ENCODE measurements around the gene DDO.

Gene DDO

DNA sequence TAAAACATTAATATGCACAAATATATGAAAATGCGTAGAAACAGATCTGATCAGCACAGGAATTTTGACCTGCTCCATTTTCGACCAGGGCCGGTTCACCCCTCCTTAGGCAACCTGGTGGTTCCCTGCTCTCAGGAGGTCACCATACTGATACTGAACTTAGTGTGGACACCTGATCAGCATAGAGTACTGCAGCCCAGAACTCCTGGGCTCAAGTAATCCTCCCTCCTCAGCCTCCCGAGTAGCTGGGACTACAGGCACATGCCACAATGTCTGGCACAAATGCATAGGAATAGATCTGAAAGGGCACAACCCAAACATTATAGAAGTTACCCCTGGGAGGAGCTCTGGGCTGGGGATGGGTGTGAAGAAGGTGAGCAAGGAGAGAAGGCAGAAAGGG is 24.7 kb upstream of the DDO start:
- Histone ChIP-seq H3K4me1 (ENCODE audit: control insufficient read depth, insufficient read depth, low read length) (no peaks in the 10 kb centered on the region), H3K27me3 (ENCODE audit: control insufficient read depth, insufficient read depth, low read length) (no peaks in the 10 kb centered on the region), H3K9ac (ENCODE audit: low read length) (no peak overlapping the region), H3K4me3 (ENCODE audit: low read depth, low read length) (no peak overlapping the region), H3K36me3 (ENCODE audit: control insufficient read depth, insufficient read depth, low read length) (no peaks in the 10 kb centered on the region), H3K27ac (ENCODE audit: low read depth, low read length) (no peak overlapping the region), H3K9me3 (ENCODE audit: control insufficient read depth, insufficient read depth, low read depth, low read length) (peaks cover 6% of the 10 kb centered on the region)

DNA sequence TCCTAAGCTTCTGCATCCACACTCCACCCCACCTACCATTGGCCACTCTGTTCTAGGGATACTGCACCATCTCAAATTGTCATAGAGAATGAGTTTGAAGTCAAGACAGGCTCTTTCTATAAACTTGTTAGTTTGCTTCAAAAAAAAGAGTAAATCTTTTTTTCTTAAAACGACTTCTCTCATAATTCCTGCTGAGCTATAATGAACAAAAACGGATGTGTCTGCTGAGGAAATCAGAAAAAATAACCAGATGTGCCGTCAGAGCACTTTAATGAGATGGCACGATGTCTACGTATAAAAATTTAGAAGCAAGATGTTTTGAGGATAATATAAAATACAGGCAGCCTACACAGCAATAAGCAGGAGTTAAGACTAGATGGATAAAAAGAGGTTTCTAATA is 24.0 kb upstream of the DDO start:
- H3K36me3 ChIP-seq (ENCODE audit: control insufficient read depth, insufficient read depth, low read length), result no peaks in the 10 kb centered on the region
- no peak overlapping the region for H3K27ac ChIP-seq (ENCODE audit: low read depth, low read length)
- peaks cover 8% of the 10 kb centered on the region for H3K9me3 ChIP-seq (ENCODE audit: control insufficient read depth, insufficient read depth, low read depth, low read length)
- no peaks in the 10 kb centered on the region for H3K27me3 ChIP-seq (ENCODE audit: control insufficient read depth, insufficient read depth, low read length)
- H3K4me1 ChIP-seq (ENCODE audit: control insufficient read depth, insufficient read depth, low read length), result no peaks in the 10 kb centered on the region
- H3K4me3 ChIP-seq (ENCODE audit: low read depth, low read length), result no peak overlapping the region
- no peak overlapping the region for H3K9ac ChIP-seq (ENCODE audit: low read length)

DNA sequence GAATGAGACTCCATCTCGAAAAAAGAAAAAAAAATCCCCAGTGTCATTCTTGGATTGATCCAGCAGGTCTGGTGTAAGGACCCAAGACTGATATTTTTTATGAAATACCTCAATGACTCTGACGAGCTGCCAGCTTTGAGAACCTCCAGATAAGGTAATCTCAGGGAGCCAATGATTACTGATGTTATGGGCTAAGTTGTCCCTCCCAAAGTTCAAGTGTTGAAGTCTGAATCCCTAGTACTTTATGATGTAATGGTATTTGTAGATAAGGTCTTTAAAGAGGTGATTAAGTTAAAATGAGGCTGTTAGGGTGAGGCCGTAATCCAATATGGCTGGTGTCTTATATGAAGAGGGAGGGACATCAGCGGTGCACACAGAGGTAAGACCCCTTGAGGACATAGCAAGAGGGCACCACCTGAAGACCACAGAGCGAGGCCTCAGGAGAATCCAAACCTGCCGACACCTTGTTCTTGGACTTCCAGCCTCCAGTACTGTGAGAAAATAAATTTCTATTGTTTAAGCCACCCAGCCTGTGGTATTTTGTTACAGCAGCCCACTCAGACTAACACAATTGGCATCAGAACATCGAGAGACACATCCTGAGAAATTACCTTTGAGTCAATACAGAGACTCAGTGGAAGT is 19.7 kb upstream of the DDO start:
- H3K36me3 ChIP-seq (ENCODE audit: control insufficient read depth, insufficient read depth, low read length), result no peaks in the 10 kb centered on the region
- H3K27me3 ChIP-seq (ENCODE audit: control insufficient read depth, insufficient read depth, low read length), result no peaks in the 10 kb centered on the region
- H3K9me3 ChIP-seq (ENCODE audit: control insufficient read depth, insufficient read depth, low read depth, low read length), result peaks cover 8% of the 10 kb centered on the region
- peaks cover 9% of the 10 kb centered on the region; the same call in 1 of the 2 replicates for H3K4me1 ChIP-seq (ENCODE audit: control insufficient read depth, insufficient read depth, low read length)
- H3K9ac ChIP-seq (ENCODE audit: low read length), result no peak overlapping the region
- no peak overlapping the region for H3K4me3 ChIP-seq (ENCODE audit: low read depth, low read length)
- no peak overlapping the region for H3K27ac ChIP-seq (ENCODE audit: low read depth, low read length)

DNA sequence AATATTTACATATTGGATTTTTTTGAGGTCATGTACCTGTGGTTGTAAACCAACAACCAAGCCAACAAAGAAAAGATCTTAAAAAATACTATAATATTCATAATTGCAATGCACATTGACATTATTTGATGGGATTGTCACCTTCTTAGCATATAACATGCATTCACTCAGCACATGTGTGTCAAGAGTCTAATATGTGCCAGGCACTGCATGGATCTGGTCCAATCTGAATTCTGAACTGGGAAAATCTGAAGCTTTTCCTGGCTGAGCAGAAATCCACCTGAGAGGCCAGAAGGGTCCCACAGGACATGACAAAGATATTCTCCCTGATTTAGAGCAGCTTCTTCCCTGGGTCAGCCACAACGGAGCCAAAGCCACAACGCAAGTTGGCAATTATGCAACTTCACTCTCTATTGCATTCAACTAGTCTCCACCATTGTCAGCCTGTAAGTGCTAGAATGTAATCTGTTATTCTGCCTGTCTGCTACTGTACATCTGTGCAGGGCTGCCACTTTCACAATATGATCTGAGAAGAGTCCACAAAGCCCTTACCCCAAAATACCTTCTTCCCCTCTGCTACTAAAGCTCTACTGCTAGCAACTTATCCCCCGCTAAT is 17.0 kb upstream of the DDO start:
- no peak overlapping the region for H3K27ac ChIP-seq (ENCODE audit: low read depth, low read length)
- peaks cover 14% of the 10 kb centered on the region; the same call in 1 of the 2 replicates for H3K4me1 ChIP-seq (ENCODE audit: control insufficient read depth, insufficient read depth, low read length)
- H3K27me3 ChIP-seq (ENCODE audit: control insufficient read depth, insufficient read depth, low read length), result no peaks in the 10 kb centered on the region
- no peak overlapping the region for H3K4me3 ChIP-seq (ENCODE audit: low read depth, low read length)
- H3K36me3 ChIP-seq (ENCODE audit: control insufficient read depth, insufficient read depth, low read length), result no peaks in the 10 kb centered on the region
- peaks cover 8% of the 10 kb centered on the region for H3K9me3 ChIP-seq (ENCODE audit: control insufficient read depth, insufficient read depth, low read depth, low read length)
- H3K9ac ChIP-seq (ENCODE audit: low read length), result no peak overlapping the region

DNA sequence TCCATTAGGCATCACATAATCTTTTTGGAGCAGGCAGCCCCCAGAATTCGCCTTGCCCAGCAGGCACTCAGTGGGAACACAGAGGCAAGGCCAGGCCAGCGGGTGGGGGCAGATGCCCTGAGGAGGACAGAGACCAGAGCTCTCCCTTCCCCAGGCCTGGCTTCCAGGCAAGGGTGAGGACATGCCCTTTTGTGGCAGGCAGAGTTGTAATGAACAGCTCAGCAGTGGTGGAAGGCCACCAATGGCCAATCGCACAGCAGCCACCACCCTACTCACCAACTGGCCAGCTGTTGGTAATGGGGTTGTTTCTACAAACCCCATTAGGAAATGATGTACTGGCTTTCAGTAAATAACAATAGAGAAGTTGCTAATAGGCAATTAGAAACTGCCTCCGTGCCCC is 15.4 kb upstream of the DDO start:
- H3K4me1 ChIP-seq (ENCODE audit: control insufficient read depth, insufficient read depth, low read length), result peaks cover 14% of the 10 kb centered on the region; the same call in 1 of the 2 replicates
- H3K9me3 ChIP-seq (ENCODE audit: control insufficient read depth, insufficient read depth, low read depth, low read length), result peaks cover 8% of the 10 kb centered on the region
- no peak overlapping the region for H3K4me3 ChIP-seq (ENCODE audit: low read depth, low read length)
- no peaks in the 10 kb centered on the region for H3K36me3 ChIP-seq (ENCODE audit: control insufficient read depth, insufficient read depth, low read length)
- no peak overlapping the region for H3K9ac ChIP-seq (ENCODE audit: low read length)
- H3K27ac ChIP-seq (ENCODE audit: low read depth, low read length), result no peak overlapping the region
- no peaks in the 10 kb centered on the region for H3K27me3 ChIP-seq (ENCODE audit: control insufficient read depth, insufficient read depth, low read length)

DNA sequence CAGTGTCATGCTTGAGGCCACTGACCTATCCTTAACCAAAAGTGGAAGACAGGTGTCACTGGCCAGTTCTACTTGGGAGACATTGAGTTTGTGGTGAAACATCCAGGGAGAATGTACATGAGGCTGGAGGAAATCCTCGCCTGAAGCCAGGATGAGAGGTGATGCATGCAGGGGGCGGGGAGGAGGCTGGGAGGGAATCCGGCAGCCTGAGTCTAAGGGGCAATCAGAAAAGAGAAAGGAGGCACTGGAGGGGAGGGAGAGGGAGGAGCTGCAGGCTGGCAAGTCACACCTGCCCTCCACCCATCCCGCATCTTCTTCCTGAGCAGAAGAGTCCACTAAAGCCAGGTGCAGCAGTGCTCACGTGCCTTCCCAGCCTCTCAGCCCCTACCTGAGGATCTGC is 14.9 kb upstream of the DDO start:
- Histone ChIP-seq H3K27ac (ENCODE audit: low read depth, low read length) (no peak overlapping the region), H3K27me3 (ENCODE audit: control insufficient read depth, insufficient read depth, low read length) (no peaks in the 10 kb centered on the region), H3K9me3 (ENCODE audit: control insufficient read depth, insufficient read depth, low read depth, low read length) (peaks cover 4% of the 10 kb centered on the region), H3K4me1 (ENCODE audit: control insufficient read depth, insufficient read depth, low read length) (peaks cover 14% of the 10 kb centered on the region; the same call in 1 of the 2 replicates), H3K9ac (ENCODE audit: low read length) (no peak overlapping the region), H3K36me3 (ENCODE audit: control insufficient read depth, insufficient read depth, low read length) (no peaks in the 10 kb centered on the region), H3K4me3 (ENCODE audit: low read depth, low read length) (no peak overlapping the region)

DNA sequence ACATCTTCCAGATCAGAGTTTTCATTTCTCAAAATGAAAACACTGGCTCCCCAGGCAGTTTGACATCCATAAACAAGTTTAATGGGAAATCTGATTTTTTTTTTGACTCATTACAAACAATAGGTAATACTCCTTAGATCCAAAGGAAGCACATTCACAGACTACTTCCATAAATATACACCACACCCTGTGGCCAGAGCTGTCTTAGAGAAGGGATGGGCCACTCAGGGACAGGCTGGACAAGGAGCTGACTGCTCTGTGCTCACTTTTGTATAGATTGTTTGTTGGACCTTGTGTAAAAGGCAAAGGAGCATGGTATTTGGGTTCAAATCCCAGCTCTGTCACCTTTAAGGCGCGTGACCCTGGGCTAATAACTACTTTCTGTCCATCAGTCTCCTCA is 12.8 kb upstream of the DDO start:
- Histone ChIP-seq H3K27me3 (ENCODE audit: control insufficient read depth, insufficient read depth, low read length) (no peaks in the 10 kb centered on the region), H3K4me1 (ENCODE audit: control insufficient read depth, insufficient read depth, low read length) (peaks cover 14% of the 10 kb centered on the region; the same call in 1 of the 2 replicates), H3K27ac (ENCODE audit: low read depth, low read length) (no peak overlapping the region)

DNA sequence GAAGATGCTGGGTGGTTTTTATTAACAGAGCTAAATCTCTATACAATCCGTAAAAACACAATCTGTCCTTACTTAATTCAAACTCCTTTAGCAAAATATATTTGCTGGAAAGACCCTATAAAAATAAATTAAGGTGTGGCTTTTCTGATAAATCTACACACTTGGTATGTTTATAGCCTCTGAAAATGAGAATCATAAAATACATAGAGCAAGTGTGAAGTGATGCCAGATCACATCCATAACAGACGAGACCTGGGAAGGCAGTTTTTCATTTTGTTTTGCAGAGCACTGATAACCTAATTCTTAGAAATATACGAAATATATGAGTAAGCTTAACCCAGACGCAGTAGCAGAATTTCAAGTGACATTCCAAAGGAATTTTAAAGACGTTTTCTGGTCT is 10.4 kb upstream of the DDO start:
- Histone ChIP-seq H3K27ac (ENCODE audit: low read depth, low read length) (no peak overlapping the region), H3K36me3 (ENCODE audit: control insufficient read depth, insufficient read depth, low read length) (no peaks in the 10 kb centered on the region), H3K27me3 (ENCODE audit: control insufficient read depth, insufficient read depth, low read length) (no peaks in the 10 kb centered on the region), H3K9me3 (ENCODE audit: control insufficient read depth, insufficient read depth, low read depth, low read length) (peaks cover 6% of the 10 kb centered on the region; the same call in 1 of the 2 replicates), H3K9ac (ENCODE audit: low read length) (no peak overlapping the region), H3K4me3 (ENCODE audit: low read depth, low read length) (no peak overlapping the region), H3K4me1 (ENCODE audit: control insufficient read depth, insufficient read depth, low read length) (peaks cover 13% of the 10 kb centered on the region; the same call in 1 of the 2 replicates)

More for the DNA sequence above, 12.8 kb upstream of the DDO start:
- Histone ChIP-seq H3K9me3 (ENCODE audit: control insufficient read depth, insufficient read depth, low read depth, low read length) (no peaks in the 10 kb centered on the region), H3K4me3 (ENCODE audit: low read depth, low read length) (no peak overlapping the region), H3K36me3 (ENCODE audit: control insufficient read depth, insufficient read depth, low read length) (no peaks in the 10 kb centered on the region), H3K9ac (ENCODE audit: low read length) (no peak overlapping the region)

DNA sequence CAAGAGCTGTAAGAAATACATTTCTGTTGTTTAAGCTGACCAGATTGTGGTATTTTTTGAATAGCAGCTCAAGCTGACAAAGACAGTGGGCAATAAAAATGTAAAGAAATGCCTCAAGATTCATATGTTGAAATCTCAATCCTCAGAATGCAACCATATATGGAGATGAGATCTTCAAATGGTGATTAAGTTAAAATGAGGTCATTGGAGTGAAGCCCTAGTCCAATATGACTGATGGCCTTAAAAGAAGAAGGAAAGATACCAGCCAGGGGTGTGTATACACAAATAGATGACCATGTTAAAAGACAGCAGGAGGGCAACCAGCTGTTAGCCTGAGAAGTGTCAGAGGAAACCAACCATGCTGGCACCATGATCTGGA is 7.1 kb upstream of the DDO start:
- Histone ChIP-seq H3K4me1 (ENCODE audit: control insufficient read depth, insufficient read depth, low read length) (no peaks in the 10 kb centered on the region), H3K27ac (ENCODE audit: low read depth, low read length) (no peak overlapping the region), H3K27me3 (ENCODE audit: control insufficient read depth, insufficient read depth, low read length) (no peaks in the 10 kb centered on the region), H3K4me3 (ENCODE audit: low read depth, low read length) (no peak overlapping the region), H3K9me3 (ENCODE audit: control insufficient read depth, insufficient read depth, low read depth, low read length) (peaks cover 6% of the 10 kb centered on the region; the same call in 1 of the 2 replicates), H3K9ac (ENCODE audit: low read length) (no peak overlapping the region), H3K36me3 (ENCODE audit: control insufficient read depth, insufficient read depth, low read length) (no peaks in the 10 kb centered on the region)

DNA sequence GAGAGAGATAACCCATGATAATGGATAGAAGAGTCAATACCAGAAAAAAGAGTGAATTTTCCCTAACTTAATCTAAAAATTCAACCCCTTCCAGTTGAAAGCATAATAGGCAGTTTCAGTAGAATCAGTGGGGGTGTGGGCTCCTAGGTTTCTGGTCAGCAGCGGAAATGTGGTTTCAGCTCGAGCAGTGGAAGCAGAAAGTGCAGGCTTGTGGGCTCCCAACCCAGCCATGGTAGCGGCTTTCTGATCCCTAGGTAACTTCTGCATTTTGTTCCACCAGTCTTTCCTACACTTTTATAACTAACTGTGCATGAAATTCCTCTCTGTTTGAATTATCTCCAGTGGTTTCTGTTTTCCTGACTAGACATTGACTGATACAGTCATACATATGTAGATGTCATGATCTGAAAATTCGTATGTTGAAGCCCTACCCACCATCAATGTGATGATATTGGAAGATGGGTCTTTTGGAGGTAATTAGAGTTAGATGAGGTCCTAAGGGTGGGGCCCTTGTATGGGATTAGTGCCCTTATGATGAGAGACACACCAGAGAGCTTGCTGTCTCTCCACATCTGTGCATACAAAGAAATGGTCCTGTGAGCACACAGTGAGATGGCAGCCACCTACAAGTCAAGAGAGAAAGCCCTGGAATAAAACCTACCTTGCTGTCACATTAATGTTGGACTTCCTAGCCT is 6.5 kb upstream of the DDO start:
- Histone ChIP-seq H3K4me1 (ENCODE audit: control insufficient read depth, insufficient read depth, low read length) (no peaks in the 10 kb centered on the region), H3K27ac (ENCODE audit: low read depth, low read length) (no peak overlapping the region), H3K27me3 (ENCODE audit: control insufficient read depth, insufficient read depth, low read length) (no peaks in the 10 kb centered on the region)

More for the DNA sequence above, 6.5 kb upstream of the DDO start:
- H3K36me3 ChIP-seq (ENCODE audit: control insufficient read depth, insufficient read depth, low read length), result no peaks in the 10 kb centered on the region
- peaks cover 6% of the 10 kb centered on the region; the same call in 1 of the 2 replicates for H3K9me3 ChIP-seq (ENCODE audit: control insufficient read depth, insufficient read depth, low read depth, low read length)
- no peak overlapping the region for H3K9ac ChIP-seq (ENCODE audit: low read length)
- H3K4me3 ChIP-seq (ENCODE audit: low read depth, low read length), result no peak overlapping the region
